H1 (cell line): ENCODE results near the gene LRG1.

ENCODE experiments used
- EP300 ChIP-seq, 2 experiments: IDR thresholded peaks; 1 replicate in 1 of 2; 2 replicates in 1 of 2; pipeline ENCODE4 v1.6.1; 2011 to 2012; ENCODE audit warnings: low read depth in 2 of 2, low read length in 2 of 2, mild to moderate bottlenecking in 2 of 2, borderline replicate concordance in 1 of 2, inconsistent platforms in 1 of 2, moderate library complexity in 1 of 2
- TF ChIP-seq, protein P1 (sequence below), 3 experiments: IDR thresholded peaks; 1 replicate in 2 of 3; 2 replicates in 1 of 3; pipeline versions ENCODE4 v1.5.1 to v1.6.1; 2011; ENCODE audit warnings: low read length in 3 of 3, mild to moderate bottlenecking in 3 of 3, inconsistent platforms in 2 of 3, low read depth in 1 of 3, moderate library complexity in 1 of 3; ENCODE audit not compliant: insufficient read depth in 1 of 3; ENCODE audit errors: control extremely low read depth in 1 of 3

DNA sequence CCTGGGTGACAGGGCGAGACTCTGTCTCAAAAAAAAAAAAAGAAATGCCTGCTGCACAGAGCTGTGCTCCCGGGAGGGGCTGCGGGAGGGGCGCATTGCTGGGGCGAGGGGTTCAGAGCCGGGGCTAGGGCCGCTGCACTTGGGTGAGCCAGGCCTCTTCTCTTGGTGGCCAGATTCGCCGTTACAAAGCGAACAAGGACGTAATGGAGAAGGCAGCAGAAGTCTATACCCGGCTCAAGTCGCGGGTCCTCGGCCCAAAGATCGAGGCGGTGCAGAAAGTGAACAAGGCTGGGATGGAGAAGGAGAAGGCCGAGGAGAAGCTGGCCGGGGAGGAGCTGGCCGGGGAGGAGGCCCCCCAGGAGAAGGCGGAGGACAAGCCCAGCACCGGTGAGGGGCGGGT lies 40.5 kb downstream of the LRG1 start:
- no peak for TF ChIP-seq EP300 (IDR thresholded peaks at IDR 0.05; ENCODE audit: borderline replicate concordance in 1 of 2, low read depth in 2 of 2, low read length in 2 of 2)
- TF ChIP-seq, protein P1, sequence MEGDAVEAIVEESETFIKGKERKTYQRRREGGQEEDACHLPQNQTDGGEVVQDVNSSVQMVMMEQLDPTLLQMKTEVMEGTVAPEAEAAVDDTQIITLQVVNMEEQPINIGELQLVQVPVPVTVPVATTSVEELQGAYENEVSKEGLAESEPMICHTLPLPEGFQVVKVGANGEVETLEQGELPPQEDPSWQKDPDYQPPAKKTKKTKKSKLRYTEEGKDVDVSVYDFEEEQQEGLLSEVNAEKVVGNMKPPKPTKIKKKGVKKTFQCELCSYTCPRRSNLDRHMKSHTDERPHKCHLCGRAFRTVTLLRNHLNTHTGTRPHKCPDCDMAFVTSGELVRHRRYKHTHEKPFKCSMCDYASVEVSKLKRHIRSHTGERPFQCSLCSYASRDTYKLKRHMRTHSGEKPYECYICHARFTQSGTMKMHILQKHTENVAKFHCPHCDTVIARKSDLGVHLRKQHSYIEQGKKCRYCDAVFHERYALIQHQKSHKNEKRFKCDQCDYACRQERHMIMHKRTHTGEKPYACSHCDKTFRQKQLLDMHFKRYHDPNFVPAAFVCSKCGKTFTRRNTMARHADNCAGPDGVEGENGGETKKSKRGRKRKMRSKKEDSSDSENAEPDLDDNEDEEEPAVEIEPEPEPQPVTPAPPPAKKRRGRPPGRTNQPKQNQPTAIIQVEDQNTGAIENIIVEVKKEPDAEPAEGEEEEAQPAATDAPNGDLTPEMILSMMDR (IDR thresholded peaks at IDR 0.05; ENCODE audit: control extremely low read depth in 1 of 3, insufficient read depth in 1 of 3, low read depth in 1 of 3, low read length in 3 of 3): no peak
